Tibial nerve (tissue), 4 donors: Measurements from ENCODE around the gene SOD2. TPM values are rescaled to one million over a fixed set of nuclear protein-coding genes. Genes with fewer than 3 reads are reported as not detected.

Experiments
- DNase-seq, 2 donors: peaks; one replicate each; pipeline ENCODE4 v3.0.0-alpha.2; 2019; ENCODE audit warnings: low spot score in 2 of 2
- H3K27ac ChIP-seq, 4 donors: fragments of 200-600 bp; sonication (generic) in 3 of 4; one replicate each; pipeline ENCODE4 v1.5.1; 2017 to 2019; ENCODE audit warnings: mild to moderate bottlenecking in 1 of 4
- H3K27me3 ChIP-seq, 2 donors: fragments of 200-600 bp; sonication (generic) in 1 of 2; one replicate each; pipeline versions ENCODE4 v1.5.1 to v1.6.0; 2017 to 2019
- H3K36me3 ChIP-seq, 3 donors: fragments of 200-600 bp; sonication (generic); one replicate each; pipeline ENCODE4 v1.5.1; 2018 to 2019
- H3K4me1 ChIP-seq, 4 donors: fragments of 200-600 bp; sonication (generic) in 3 of 4; one replicate each; pipeline ENCODE4 v1.5.1; 2017 to 2019
- H3K4me3 ChIP-seq, 4 donors: fragments of 200-600 bp; sonication (generic) in 3 of 4; one replicate each; pipeline ENCODE4 v1.5.1; 2017 to 2019; ENCODE audit warnings: mild to moderate bottlenecking in 1 of 4, moderate library complexity in 1 of 4
- H3K9me3 ChIP-seq, 4 donors: fragments of 200-600 bp; sonication (generic) in 3 of 4; one replicate each; pipeline ENCODE4 v1.5.1; 2017 to 2019
- EP300 ChIP-seq, 2 donors: sonication (generic); formaldehyde crosslinking; IDR thresholded peaks; one replicate each; pipeline ENCODE4 v1.6.1; 2017; ENCODE audit warnings: antibody characterized with exemption in 2 of 2, mild to moderate bottlenecking in 1 of 2
- POLR2A ChIP-seq, 2 donors: fragments of 450-650 bp; IDR thresholded peaks; one replicate each; pipeline ENCODE4 v1.6.1; 2017; ENCODE audit warnings: antibody characterized with exemption in 2 of 2, mild to moderate bottlenecking in 2 of 2, moderate library complexity in 2 of 2
- WGBS, 2 donors: methylation state at CpG; one replicate each; pipeline ENCODE4 v1.1.5; 2018; 5-methylcytosine and 5-hydroxymethylcytosine counted together
- small RNA-seq: library from RNA; depleted of rRNA; stranded (forward); fragments of <200 nt; gene quantifications from one replicate; pipeline ENCODE3, GENCODE V24; 2016
- total RNA-seq, 4 donors: library from RNA; depleted of rRNA; stranded (reverse); fragments of >200 nt; gene quantifications; one replicate each; pipeline ENCODE4 v1.1.0, GENCODE V29; 2016
- TF ChIP-seq, protein P1 (sequence below), 5 experiments: fragments of 200-600 bp in 3 of 5; fragments of 450-650 bp in 2 of 5; sonication (generic) in 3 of 5; IDR thresholded peaks; one replicate each; pipeline ENCODE4 v1.5.1; 2016 to 2019; ENCODE audit warnings: antibody characterized with exemption in 5 of 5, mild to moderate bottlenecking in 3 of 5, moderate library complexity in 2 of 5

Gene SOD2
- total RNA-seq, 4 donors from 2014 or later = 95.6 to 457 (median 287) TPM

DNA sequence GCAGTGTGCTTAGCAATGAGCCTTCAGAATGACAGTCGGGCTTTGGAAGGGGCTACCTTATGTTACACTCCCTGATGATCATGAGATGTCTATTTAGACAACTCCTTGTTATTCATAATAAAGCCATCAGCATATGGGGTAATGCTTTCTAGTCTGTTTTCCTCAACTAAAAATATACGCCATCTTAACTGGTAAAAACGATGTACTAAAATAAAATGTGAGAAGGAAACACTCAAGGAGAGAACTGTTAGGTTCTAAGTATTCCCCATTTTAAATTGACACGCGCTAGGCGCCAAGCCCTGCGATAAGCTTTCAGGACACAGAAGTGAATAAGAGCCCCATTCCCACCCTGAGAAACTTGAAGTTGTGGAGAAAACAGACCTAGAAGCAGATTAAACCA, 43.6 kb downstream of the SOD2 start:
- Histone ChIP-seq H3K9me3 (no peaks in the 10 kb centered on the region), H3K4me3 (no peak overlapping the region), H3K27me3 (no peaks in the 10 kb centered on the region), H3K4me1 (peaks cover 0 to 2% (median 0%) of the 10 kb centered on the region in 4 donors), H3K36me3 (no peaks in the 10 kb centered on the region), H3K27ac (no peak overlapping the region)
- 94 to 96% methylated on average over 7 of the region's 7 CpGs for WGBS, 2 donors
- TF ChIP-seq POLR2A (IDR thresholded peaks at IDR 0.05) = no peak
- no peak for TF ChIP-seq EP300 (IDR thresholded peaks at IDR 0.05)
- TF ChIP-seq, protein P1, sequence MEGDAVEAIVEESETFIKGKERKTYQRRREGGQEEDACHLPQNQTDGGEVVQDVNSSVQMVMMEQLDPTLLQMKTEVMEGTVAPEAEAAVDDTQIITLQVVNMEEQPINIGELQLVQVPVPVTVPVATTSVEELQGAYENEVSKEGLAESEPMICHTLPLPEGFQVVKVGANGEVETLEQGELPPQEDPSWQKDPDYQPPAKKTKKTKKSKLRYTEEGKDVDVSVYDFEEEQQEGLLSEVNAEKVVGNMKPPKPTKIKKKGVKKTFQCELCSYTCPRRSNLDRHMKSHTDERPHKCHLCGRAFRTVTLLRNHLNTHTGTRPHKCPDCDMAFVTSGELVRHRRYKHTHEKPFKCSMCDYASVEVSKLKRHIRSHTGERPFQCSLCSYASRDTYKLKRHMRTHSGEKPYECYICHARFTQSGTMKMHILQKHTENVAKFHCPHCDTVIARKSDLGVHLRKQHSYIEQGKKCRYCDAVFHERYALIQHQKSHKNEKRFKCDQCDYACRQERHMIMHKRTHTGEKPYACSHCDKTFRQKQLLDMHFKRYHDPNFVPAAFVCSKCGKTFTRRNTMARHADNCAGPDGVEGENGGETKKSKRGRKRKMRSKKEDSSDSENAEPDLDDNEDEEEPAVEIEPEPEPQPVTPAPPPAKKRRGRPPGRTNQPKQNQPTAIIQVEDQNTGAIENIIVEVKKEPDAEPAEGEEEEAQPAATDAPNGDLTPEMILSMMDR (IDR thresholded peaks at IDR 0.05) = no peak
- DNase-seq = no peak

DNA sequence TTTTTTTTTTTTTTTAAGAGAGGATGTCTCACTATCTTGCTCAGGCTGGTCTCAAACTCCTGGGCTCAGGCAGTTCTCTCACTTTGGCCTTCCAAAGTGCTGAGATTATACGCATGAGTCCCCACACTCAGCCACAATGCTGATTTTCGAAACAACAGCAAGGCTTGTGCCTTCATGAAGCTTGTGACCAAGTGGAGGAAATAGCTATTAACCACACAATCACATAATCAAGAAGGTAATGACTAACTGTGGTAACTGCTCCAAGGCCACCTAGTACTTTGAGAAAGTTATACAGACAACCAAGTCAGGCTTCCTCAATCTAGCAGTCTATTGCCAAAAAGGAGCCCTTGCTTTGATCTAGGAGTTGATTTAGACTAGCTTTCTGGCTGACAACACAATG, 46.3 kb downstream of the SOD2 start:
- H3K27ac ChIP-seq = no peak overlapping the region
- H3K36me3 ChIP-seq = no peaks in the 10 kb centered on the region
- H3K9me3 ChIP-seq = no peaks in the 10 kb centered on the region
- H3K4me3 ChIP-seq = no peak overlapping the region
- TF ChIP-seq, protein P1 (IDR thresholded peaks at IDR 0.05) = no peak
- TF ChIP-seq EP300 (IDR thresholded peaks at IDR 0.05) (no peak), POLR2A (IDR thresholded peaks at IDR 0.05) (no peak)
- H3K27me3 ChIP-seq = no peaks in the 10 kb centered on the region
- DNase-seq = no peak
- WGBS, 2 donors = 79 to 94% methylated on average over 2 of the region's 2 CpGs
- H3K4me1 ChIP-seq = no peaks in the 10 kb centered on the region

- no peak for DNase-seq
- WGBS, 2 donors = 91 to 92% methylated on average over 1 of the region's 1 CpG
- H3K36me3 ChIP-seq = no peaks in the 10 kb centered on the region
- no peaks in the 10 kb centered on the region for H3K27me3 ChIP-seq
- H3K4me1 ChIP-seq = no peaks in the 10 kb centered on the region
- H3K27ac ChIP-seq = no peak overlapping the region
- no peak for TF ChIP-seq EP300 (IDR thresholded peaks at IDR 0.05)
- TF ChIP-seq, protein P1 (IDR thresholded peaks at IDR 0.05) = no peak
- TF ChIP-seq POLR2A (IDR thresholded peaks at IDR 0.05) = no peak
- H3K9me3 ChIP-seq = no peaks in the 10 kb centered on the region
- H3K4me3 ChIP-seq = no peak overlapping the region
Measured at GRCh38 chr6:159646116-159646515, 46.9 kb downstream of the SOD2 start.

DNA sequence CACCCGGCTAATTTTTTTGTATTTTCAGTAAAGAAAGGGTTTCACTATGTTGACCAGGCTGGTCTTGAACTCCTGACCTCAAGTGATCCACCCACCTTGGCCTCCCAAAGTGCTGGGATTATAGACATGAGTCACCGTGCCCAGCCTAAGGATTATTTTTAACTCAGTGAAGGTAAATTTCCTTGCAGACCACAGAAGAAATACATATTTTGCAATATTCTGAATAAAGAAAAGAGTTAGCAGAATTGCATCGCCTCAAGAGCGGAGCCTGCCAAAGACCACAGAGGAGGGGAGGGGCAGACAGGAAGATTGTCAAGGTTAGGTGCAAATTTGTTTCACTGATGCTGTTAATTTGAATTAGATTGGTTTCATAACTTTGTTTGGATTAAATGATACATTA, 47.4 kb downstream of the SOD2 start:
- no peak for DNase-seq
- Histone ChIP-seq H3K4me1 (no peaks in the 10 kb centered on the region), H3K27ac (no peak overlapping the region), H3K27me3 (no peaks in the 10 kb centered on the region), H3K4me3 (no peak overlapping the region), H3K9me3 (no peaks in the 10 kb centered on the region), H3K36me3 (no peaks in the 10 kb centered on the region)
- TF ChIP-seq POLR2A (IDR thresholded peaks at IDR 0.05) = no peak
- TF ChIP-seq, protein P1 (IDR thresholded peaks at IDR 0.05) = no peak
- 69 to 71% methylated on average over 4 of the region's 4 CpGs for WGBS, 2 donors

Small RNA genes within 50 kb of the gene (small RNA-seq; reads per million reads assigned to genes)
- not detected for gene RNU4ATAC18P

Other genes with a start within 250 kb of the SOD2 start
- gene WTAP, start 34.3 kb upstream of the SOD2 start, total RNA-seq = 10 to 100 TPM; 69.3 to 81.4 (median 78.0) TPM
- gene ACAT2, start 68.8 kb upstream of the SOD2 start, total RNA-seq = 10 to 100 TPM in 3 of 4 donors, 1 to 10 TPM in 1; 8.1 to 20.6 (median 17.1) TPM
- 100 to 1,000 TPM in 2 of 4 donors, 10 to 100 TPM in 2; 81.0 to 106 (median 102) TPM for gene TCP1, start 96.4 kb upstream of the SOD2 start, total RNA-seq
- gene MRPL18, start 97.2 kb upstream of the SOD2 start, total RNA-seq = 10 to 100 TPM; 38.0 to 85.2 (median 74.1) TPM
- 1 to 10 TPM in 1 of 4 donors, not detected in 3; 1.1 TPM for gene PNLDC1, start 107.0 kb upstream of the SOD2 start, total RNA-seq
- not detected for gene MAS1, start 197.7 kb upstream of the SOD2 start, total RNA-seq